ENCODE data around the gene PPM1D. TPM values are rescaled to one million over a fixed set of nuclear protein-coding genes. Genes with fewer than 3 reads are reported as not detected.
A peak's percentile ranks its signal among the peaks of the same experiment; 100 is the strongest.

The PPM1D gene
- total and polyA plus RNA-seq, 2 of the 13 experiments (the other 11 are each of a cell fraction or from before 2014, with no cell fraction given): 8.0 to 26.2 TPM

- TF ChIP-seq PRDM10 (CRISPR knock-in tag; IDR thresholded peaks at IDR 0.05; ENCODE audit: low read depth): peak; percentile 18; the same call in 1 of the 2 replicates
- TF ChIP-seq ZNF546 (CRISPR knock-in tag; conservative IDR thresholded peaks at IDR 0.05): no peak
- TF ChIP-seq ZNF749 (CRISPR knock-in tag; IDR thresholded peaks at IDR 0.05; ENCODE audit: borderline replicate concordance): no peak; the same call in 1 of the 2 replicates
- no peak for TF ChIP-seq ATF7 (IDR thresholded peaks at IDR 0.05)
- TF ChIP-seq ATF7 (CRISPR knock-in tag; IDR thresholded peaks at IDR 0.05): 0 out of 2 replicates have a peak, but pooled peaks have one; percentile 39
- no peak for TF ChIP-seq NR2F6 (IDR thresholded peaks at IDR 0.05)
- TF ChIP-seq NR2F6 (CRISPR knock-in tag; IDR thresholded peaks at IDR 0.05): peak; percentile 62
- 0 out of 4 replicates have a peak, but pooled peaks of 1 of the 2 experiments have one; percentile 12 for TF ChIP-seq ATF4 (CRISPR knock-in tag; IDR thresholded peaks at IDR 0.05)
- TF ChIP-seq SRSF4 (IDR thresholded peaks at IDR 0.05; ENCODE audit: low read depth, low read length, poor library complexity, severe bottlenecking): no peak
- TF ChIP-seq ZBTB34 (CRISPR knock-in tag; IDR thresholded peaks at IDR 0.05): peak; percentile 95
- no peak for TF ChIP-seq SRF (IDR thresholded peaks at IDR 0.05; ENCODE audit: low read depth, low read length)
- TF ChIP-seq ZBTB1 (CRISPR knock-in tag; IDR thresholded peaks at IDR 0.05; ENCODE audit: borderline replicate concordance): peak; percentile 19; the same call in 1 of the 2 replicates
- peak; percentile 100 for TF ChIP-seq ZKSCAN8 (CRISPR knock-in tag; IDR thresholded peaks at IDR 0.05; ENCODE audit: borderline replicate concordance)
- no peak for TF ChIP-seq MIXL1 (CRISPR knock-in tag; IDR thresholded peaks at IDR 0.05)
- 0 out of 2 replicates have a peak, but pooled peaks have one; percentile 1 for TF ChIP-seq HMG20B (CRISPR knock-in tag; conservative IDR thresholded peaks at IDR 0.05)
- peak; percentile 62 for TF ChIP-seq PATZ1 (CRISPR knock-in tag; IDR thresholded peaks at IDR 0.05)
- TF ChIP-seq, protein P1, sequence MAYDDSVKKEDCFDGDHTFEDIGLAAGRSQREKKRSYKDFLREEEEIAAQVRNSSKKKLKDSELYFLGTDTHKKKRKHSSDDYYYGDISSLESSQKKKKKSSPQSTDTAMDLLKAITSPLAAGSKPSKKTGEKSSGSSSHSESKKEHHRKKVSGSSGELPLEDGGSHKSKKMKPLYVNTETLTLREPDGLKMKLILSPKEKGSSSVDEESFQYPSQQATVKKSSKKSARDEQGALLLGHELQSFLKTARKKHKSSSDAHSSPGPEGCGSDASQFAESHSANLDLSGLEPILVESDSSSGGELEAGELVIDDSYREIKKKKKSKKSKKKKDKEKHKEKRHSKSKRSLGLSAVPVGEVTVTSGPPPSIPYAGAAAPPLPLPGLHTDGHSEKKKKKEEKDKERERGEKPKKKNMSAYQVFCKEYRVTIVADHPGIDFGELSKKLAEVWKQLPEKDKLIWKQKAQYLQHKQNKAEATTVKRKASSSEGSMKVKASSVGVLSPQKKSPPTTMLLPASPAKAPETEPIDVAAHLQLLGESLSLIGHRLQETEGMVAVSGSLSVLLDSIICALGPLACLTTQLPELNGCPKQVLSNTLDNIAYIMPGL (CRISPR knock-in tag; IDR thresholded peaks at IDR 0.05; ENCODE audit: borderline replicate concordance in 1 of 2, low read depth in 1 of 2): peak; percentile 56 to 68; a peak in 3 of 4 replicates
- 0 out of 2 replicates have a peak, but pooled peaks have one; percentile 18 for TF ChIP-seq THYN1 (CRISPR knock-in tag; IDR thresholded peaks at IDR 0.05; ENCODE audit: borderline replicate concordance, low read depth)
Observed at GRCh38 chr17:60559995-60560859, 39.8 kb upstream of the PPM1D start (continued).

All from HepG2 (cell line).